ENCODE measurements around the gene STRADA. TPM values are rescaled to one million over a fixed set of nuclear protein-coding genes. Genes with fewer than 3 reads are reported as not detected.

The STRADA gene
- total RNA-seq, 1 experiment from 2014 or later, result 36.6 TPM

- intact Hi-C loops (cut with micrococcal nuclease), result no loop called here
- TF ChIP-seq, protein P1, sequence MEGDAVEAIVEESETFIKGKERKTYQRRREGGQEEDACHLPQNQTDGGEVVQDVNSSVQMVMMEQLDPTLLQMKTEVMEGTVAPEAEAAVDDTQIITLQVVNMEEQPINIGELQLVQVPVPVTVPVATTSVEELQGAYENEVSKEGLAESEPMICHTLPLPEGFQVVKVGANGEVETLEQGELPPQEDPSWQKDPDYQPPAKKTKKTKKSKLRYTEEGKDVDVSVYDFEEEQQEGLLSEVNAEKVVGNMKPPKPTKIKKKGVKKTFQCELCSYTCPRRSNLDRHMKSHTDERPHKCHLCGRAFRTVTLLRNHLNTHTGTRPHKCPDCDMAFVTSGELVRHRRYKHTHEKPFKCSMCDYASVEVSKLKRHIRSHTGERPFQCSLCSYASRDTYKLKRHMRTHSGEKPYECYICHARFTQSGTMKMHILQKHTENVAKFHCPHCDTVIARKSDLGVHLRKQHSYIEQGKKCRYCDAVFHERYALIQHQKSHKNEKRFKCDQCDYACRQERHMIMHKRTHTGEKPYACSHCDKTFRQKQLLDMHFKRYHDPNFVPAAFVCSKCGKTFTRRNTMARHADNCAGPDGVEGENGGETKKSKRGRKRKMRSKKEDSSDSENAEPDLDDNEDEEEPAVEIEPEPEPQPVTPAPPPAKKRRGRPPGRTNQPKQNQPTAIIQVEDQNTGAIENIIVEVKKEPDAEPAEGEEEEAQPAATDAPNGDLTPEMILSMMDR (IDR thresholded peaks at IDR 0.05; ENCODE audit: unreplicated experiment), result no peak
Observed at GRCh38 chr17:63704259-63704576, 37.4 kb downstream of the STRADA start.

DNA sequence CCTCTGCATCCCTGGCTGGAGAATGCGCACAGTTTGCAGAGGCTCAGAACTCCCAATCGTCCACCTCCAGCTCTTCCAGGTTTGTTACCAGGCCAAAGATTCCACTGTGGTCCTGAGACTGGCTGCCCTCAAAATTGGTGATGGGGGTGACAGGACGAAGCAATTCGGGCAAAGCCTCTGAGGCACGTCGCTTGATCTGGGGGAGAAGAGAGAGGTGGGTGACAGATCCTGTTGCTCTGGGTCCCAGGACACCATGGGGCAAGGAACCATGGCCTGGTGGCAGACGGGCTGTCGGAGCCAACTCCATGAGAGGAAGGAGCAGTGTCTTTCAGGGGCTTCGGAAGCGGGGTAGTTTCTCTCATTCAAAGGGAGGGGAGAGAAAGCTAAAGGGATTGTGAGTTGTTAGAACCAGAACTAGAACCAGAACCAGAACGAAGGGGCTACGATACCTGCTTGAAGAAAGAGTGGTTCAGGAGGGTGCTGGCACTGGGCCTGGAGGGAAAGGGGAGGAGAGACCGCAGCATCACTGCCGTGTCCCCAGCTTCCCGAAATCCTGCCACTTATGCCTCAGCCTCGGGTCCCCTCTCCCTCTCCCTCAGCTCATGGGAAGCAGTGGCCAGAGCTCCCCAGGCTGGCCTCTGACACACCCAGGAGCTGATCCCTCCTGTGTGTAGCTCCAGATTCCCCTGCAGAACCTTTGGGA lies 37.9 kb downstream of the STRADA start:
- DNase-seq (ENCODE audit: unreplicated experiment), result no peak
- BruUV-seq (replicated peaks), result no TSS peak
- H3K36me3 Mint-ChIP-seq (ENCODE audit: insufficient read depth, unreplicated experiment), result peaks cover 43% of the 10 kb centered on the region

More at GRCh38 chr17:63704259-63704576, 37.4 kb downstream of the STRADA start:
- Mint-ChIP-seq H3K27ac (ENCODE audit: low read depth, unreplicated experiment) (no peak overlapping the region), H3K9me3 (ENCODE audit: unreplicated experiment) (no peaks in the 10 kb centered on the region), H3K36me3 (ENCODE audit: insufficient read depth, unreplicated experiment) (peaks cover 48% of the 10 kb centered on the region), H3K27me3 (ENCODE audit: insufficient read depth, unreplicated experiment) (no peaks in the 10 kb centered on the region), H3K4me1 (ENCODE audit: insufficient read depth, unreplicated experiment) (no peaks in the 10 kb centered on the region), H3K4me3 (ENCODE audit: unreplicated experiment) (no peak overlapping the region)
- POLR2A ChIA-PET, result no interaction called here
- no peak for DNase-seq (ENCODE audit: unreplicated experiment)
- BruUV-seq (replicated peaks), result no TSS peak
- CTCF ChIA-PET, result no interaction called here

GRCh38 chr17:63703029-63703428 lies 38.6 kb downstream of the STRADA start:
- CTCF ChIA-PET, result interaction anchor here (0.6 to 0.7 kb wide), 2 partner anchors 51 to 91 kb away, joined by 4 read pairs; no protein-coding TSS in a partner anchor
- H3K4me3 Mint-ChIP-seq (ENCODE audit: unreplicated experiment), result no peak overlapping the region
- TSS peak; percentile 85 for BruUV-seq (replicated peaks)

More for the DNA sequence above, 37.9 kb downstream of the STRADA start:
- Mint-ChIP-seq H3K9me3 (ENCODE audit: unreplicated experiment) (no peaks in the 10 kb centered on the region), H3K27ac (ENCODE audit: low read depth, unreplicated experiment) (no peak overlapping the region), H3K4me1 (ENCODE audit: insufficient read depth, unreplicated experiment) (no peaks in the 10 kb centered on the region), H3K4me3 (ENCODE audit: unreplicated experiment) (no peak overlapping the region), H3K27me3 (ENCODE audit: insufficient read depth, unreplicated experiment) (no peaks in the 10 kb centered on the region)
- POLR2A ChIA-PET, result interaction anchor here (0.7 kb wide), 1 partner anchor 669 kb away, joined by 3 read pairs; no protein-coding TSS in a partner anchor
- intact Hi-C loops (cut with micrococcal nuclease), result no loop called here
- CTCF ChIA-PET, result interaction anchor here (0.6 to 0.7 kb wide), 2 partner anchors 91 to 279 kb away, joined by 4 read pairs; no protein-coding TSS in a partner anchor
- TF ChIP-seq, protein P1 (IDR thresholded peaks at IDR 0.05; ENCODE audit: unreplicated experiment), result no peak

GRCh38 chr17:63702721-63703015 lies 38.9 kb downstream of the STRADA start:
- no peak overlapping the region for H3K27ac Mint-ChIP-seq (ENCODE audit: low read depth, unreplicated experiment)
- TF ChIP-seq, protein P1 (IDR thresholded peaks at IDR 0.05; ENCODE audit: unreplicated experiment), result no peak
- CTCF ChIA-PET, result interaction anchor here (0.6 kb wide), 1 partner anchor 51 kb away, joined by 4 read pairs; no protein-coding TSS in a partner anchor

More at GRCh38 chr17:63703029-63703428, 38.6 kb downstream of the STRADA start:
- no peak for DNase-seq (ENCODE audit: unreplicated experiment)
- no peaks in the 10 kb centered on the region for H3K9me3 Mint-ChIP-seq (ENCODE audit: unreplicated experiment)
- no peak overlapping the region for H3K27ac Mint-ChIP-seq (ENCODE audit: low read depth, unreplicated experiment)
- no peaks in the 10 kb centered on the region for H3K4me1 Mint-ChIP-seq (ENCODE audit: insufficient read depth, unreplicated experiment)
- no peaks in the 10 kb centered on the region for H3K27me3 Mint-ChIP-seq (ENCODE audit: insufficient read depth, unreplicated experiment)
- TF ChIP-seq, protein P1 (IDR thresholded peaks at IDR 0.05; ENCODE audit: unreplicated experiment), result no peak
- intact Hi-C loops (cut with micrococcal nuclease), result no loop called here
- POLR2A ChIA-PET, result interaction anchor here (0.7 to 1.0 kb wide), 2 partner anchors 7 to 670 kb away, joined by 3 to 4 read pairs; no protein-coding TSS in a partner anchor
- H3K36me3 Mint-ChIP-seq (ENCODE audit: insufficient read depth, unreplicated experiment), result peaks cover 42% of the 10 kb centered on the region

More at GRCh38 chr17:63702721-63703015, 38.9 kb downstream of the STRADA start:
- Mint-ChIP-seq H3K36me3 (ENCODE audit: insufficient read depth, unreplicated experiment) (peaks cover 43% of the 10 kb centered on the region), H3K4me3 (ENCODE audit: unreplicated experiment) (no peak overlapping the region), H3K4me1 (ENCODE audit: insufficient read depth, unreplicated experiment) (no peaks in the 10 kb centered on the region), H3K9me3 (ENCODE audit: unreplicated experiment) (no peaks in the 10 kb centered on the region), H3K27me3 (ENCODE audit: insufficient read depth, unreplicated experiment) (no peaks in the 10 kb centered on the region)
- no peak for DNase-seq (ENCODE audit: unreplicated experiment)
- intact Hi-C loops (cut with micrococcal nuclease), result no loop called here
- POLR2A ChIA-PET, result interaction anchor here (0.7 to 1.0 kb wide), 2 partner anchors 8 to 670 kb away, joined by 3 to 4 read pairs; no protein-coding TSS in a partner anchor
- no TSS peak for BruUV-seq (replicated peaks)
